Astrocyte (in vitro differentiated cells and primary cell): ENCODE measurements around the gene APBA2. TPM values are rescaled to one million over a fixed set of nuclear protein-coding genes. Genes with fewer than 3 reads are reported as not detected.
A peak's percentile ranks its signal among the peaks of the same experiment; 100 is the strongest.

ENCODE experiments used
- DNase-seq: peaks from one replicate; pipeline ENCODE4 v3.0.0-alpha.2; 2010; ENCODE audit warnings: low read depth
- FAIRE-seq: peaks from 2 replicates; lab custom pipeline; 2011; peaks lifted over from hg19 to GRCh38; lab: Jason Lieb, UNC
- H2AFZ ChIP-seq: 2 replicates; pipeline ENCODE4 v1.6.0; 2012; ENCODE audit warnings: low read depth, low read length, inconsistent platforms
- H3K27ac ChIP-seq: 2 replicates; pipeline ENCODE4 v1.5.1; 2011; ENCODE audit warnings: low read depth, low read length, inconsistent platforms
- H3K27me3 ChIP-seq: 2 replicates; pipeline ENCODE4 v1.6.0; 2011; ENCODE audit warnings: low read length, inconsistent platforms; ENCODE audit not compliant: insufficient read depth
- H3K36me3 ChIP-seq: 2 replicates; pipeline ENCODE4 v1.5.1; 2011; ENCODE audit warnings: low read length, inconsistent platforms; ENCODE audit not compliant: insufficient read depth
- H3K4me1 ChIP-seq: 2 replicates; pipeline ENCODE4 v1.5.1; 2011; ENCODE audit warnings: low read length, inconsistent platforms; ENCODE audit not compliant: insufficient read depth
- H3K4me2 ChIP-seq: 2 replicates; pipeline ENCODE4 v1.6.0; 2012; ENCODE audit warnings: low read length, inconsistent platforms
- H3K4me3 ChIP-seq: 2 replicates; pipeline ENCODE4 v1.5.1; 2011; ENCODE audit warnings: low read depth, mild to moderate bottlenecking, low read length, inconsistent platforms; ENCODE audit not compliant: insufficient read depth
- H3K79me2 ChIP-seq: 2 replicates; pipeline ENCODE4 v1.6.0; 2012; ENCODE audit warnings: mild to moderate bottlenecking, low read length, inconsistent platforms; ENCODE audit not compliant: insufficient read depth
- H3K9ac ChIP-seq: 2 replicates; pipeline ENCODE4 v1.6.0; 2012; ENCODE audit warnings: mild to moderate bottlenecking, low read length, inconsistent platforms
- H3K9me3 ChIP-seq: 2 replicates; pipeline ENCODE4 v1.5.1; 2012; ENCODE audit warnings: low read depth, mild to moderate bottlenecking, low read length, inconsistent platforms; ENCODE audit not compliant: insufficient read depth
- H4K20me1 ChIP-seq: 2 replicates; pipeline ENCODE4 v1.6.0; 2012; ENCODE audit warnings: low read length, inconsistent platforms; ENCODE audit not compliant: insufficient read depth
- H3K27ac Mint-ChIP-seq: one replicate; pipeline ENCODE4 v1.8.0; 2021; ENCODE audit warnings: mild to moderate bottlenecking, mixed read lengths; ENCODE audit not compliant: unreplicated experiment
- H3K27me3 Mint-ChIP-seq: one replicate; pipeline ENCODE4 v1.8.0; 2021; ENCODE audit warnings: low read depth, mixed read lengths; ENCODE audit not compliant: unreplicated experiment
- H3K36me3 Mint-ChIP-seq: one replicate; pipeline ENCODE4 v1.8.0; 2021; ENCODE audit warnings: low read depth, mixed read lengths; ENCODE audit not compliant: unreplicated experiment
- H3K4me1 Mint-ChIP-seq: one replicate; pipeline ENCODE4 v1.8.0; 2021; ENCODE audit warnings: low read depth, mixed read lengths; ENCODE audit not compliant: unreplicated experiment
- H3K4me3 Mint-ChIP-seq: one replicate; pipeline ENCODE4 v1.8.0; 2021; ENCODE audit warnings: mild to moderate bottlenecking, moderate library complexity, mixed read lengths; ENCODE audit not compliant: unreplicated experiment
- H3K9me3 Mint-ChIP-seq: one replicate; pipeline ENCODE4 v1.8.0; 2021; ENCODE audit warnings: mild to moderate bottlenecking, mixed read lengths; ENCODE audit not compliant: unreplicated experiment
- EZH2 ChIP-seq: IDR thresholded peaks from 2 replicates; pipeline ENCODE4 v1.6.1; 2012; ENCODE audit warnings: mild to moderate bottlenecking, low read length, inconsistent platforms; ENCODE audit not compliant: insufficient read depth
- total RNA-seq: library from RNA; stranded (reverse); gene quantifications from 2 replicates; pipeline ENCODE4 v1.2.1, GENCODE V29; 2021
- TF ChIP-seq, protein P1 (sequence below): IDR thresholded peaks from 2 replicates; pipeline ENCODE4 v1.5.1; 2011; ENCODE audit warnings: low read depth, mild to moderate bottlenecking, inconsistent platforms, low read length, moderate library complexity; ENCODE audit not compliant: insufficient read depth

APBA2 gene
- total RNA-seq, 1 donor from 2014 or later: 15.2 TPM

DNA sequence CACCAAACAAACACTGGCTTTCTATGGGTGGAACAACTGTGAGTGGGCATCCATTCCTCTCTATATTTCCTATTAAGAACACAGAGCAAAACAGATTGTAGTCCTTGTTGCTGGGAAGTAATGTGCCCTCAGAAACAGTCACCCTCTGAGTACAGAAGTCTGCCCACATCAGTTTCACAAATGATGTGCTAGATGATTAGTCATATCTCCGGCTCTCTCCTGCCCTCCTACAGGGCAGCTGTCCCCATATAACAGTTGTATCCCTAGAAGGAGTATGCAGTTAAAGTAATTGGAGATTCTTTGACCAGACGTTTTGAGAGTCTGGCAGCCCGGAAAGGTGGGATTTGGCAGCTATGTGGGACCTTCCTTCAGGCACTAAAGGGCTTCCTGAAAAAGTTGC is 159.9 kb downstream of the APBA2 start:
- FAIRE-seq: no peak
- Mint-ChIP-seq H3K36me3 (no peaks in the 10 kb centered on the region), H3K4me1 (peaks cover 31% of the 10 kb centered on the region), H3K27me3 (no peaks in the 10 kb centered on the region), H3K27ac (peak overlapping the region; percentile 58), H3K4me3 (no peak overlapping the region), H3K9me3 (no peaks in the 10 kb centered on the region)
- H3K4me3 ChIP-seq: no peak overlapping the region
- no peak for TF ChIP-seq EZH2
- TF ChIP-seq, protein P1, sequence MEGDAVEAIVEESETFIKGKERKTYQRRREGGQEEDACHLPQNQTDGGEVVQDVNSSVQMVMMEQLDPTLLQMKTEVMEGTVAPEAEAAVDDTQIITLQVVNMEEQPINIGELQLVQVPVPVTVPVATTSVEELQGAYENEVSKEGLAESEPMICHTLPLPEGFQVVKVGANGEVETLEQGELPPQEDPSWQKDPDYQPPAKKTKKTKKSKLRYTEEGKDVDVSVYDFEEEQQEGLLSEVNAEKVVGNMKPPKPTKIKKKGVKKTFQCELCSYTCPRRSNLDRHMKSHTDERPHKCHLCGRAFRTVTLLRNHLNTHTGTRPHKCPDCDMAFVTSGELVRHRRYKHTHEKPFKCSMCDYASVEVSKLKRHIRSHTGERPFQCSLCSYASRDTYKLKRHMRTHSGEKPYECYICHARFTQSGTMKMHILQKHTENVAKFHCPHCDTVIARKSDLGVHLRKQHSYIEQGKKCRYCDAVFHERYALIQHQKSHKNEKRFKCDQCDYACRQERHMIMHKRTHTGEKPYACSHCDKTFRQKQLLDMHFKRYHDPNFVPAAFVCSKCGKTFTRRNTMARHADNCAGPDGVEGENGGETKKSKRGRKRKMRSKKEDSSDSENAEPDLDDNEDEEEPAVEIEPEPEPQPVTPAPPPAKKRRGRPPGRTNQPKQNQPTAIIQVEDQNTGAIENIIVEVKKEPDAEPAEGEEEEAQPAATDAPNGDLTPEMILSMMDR: no peak
- H3K9ac ChIP-seq: no peak overlapping the region
- H4K20me1 ChIP-seq: no peaks in the 10 kb centered on the region
- no peak overlapping the region for H2AFZ ChIP-seq
- H3K27ac ChIP-seq: no peak overlapping the region
- peak; percentile 68 for DNase-seq
- H3K4me1 ChIP-seq: peaks cover 31% of the 10 kb centered on the region
- no peaks in the 10 kb centered on the region for H3K36me3 ChIP-seq
- H3K9me3 ChIP-seq: no peaks in the 10 kb centered on the region
- peak overlapping the region; percentile 27 for H3K4me2 ChIP-seq
- no peaks in the 10 kb centered on the region for H3K79me2 ChIP-seq
- H3K27me3 ChIP-seq: no peaks in the 10 kb centered on the region

DNA sequence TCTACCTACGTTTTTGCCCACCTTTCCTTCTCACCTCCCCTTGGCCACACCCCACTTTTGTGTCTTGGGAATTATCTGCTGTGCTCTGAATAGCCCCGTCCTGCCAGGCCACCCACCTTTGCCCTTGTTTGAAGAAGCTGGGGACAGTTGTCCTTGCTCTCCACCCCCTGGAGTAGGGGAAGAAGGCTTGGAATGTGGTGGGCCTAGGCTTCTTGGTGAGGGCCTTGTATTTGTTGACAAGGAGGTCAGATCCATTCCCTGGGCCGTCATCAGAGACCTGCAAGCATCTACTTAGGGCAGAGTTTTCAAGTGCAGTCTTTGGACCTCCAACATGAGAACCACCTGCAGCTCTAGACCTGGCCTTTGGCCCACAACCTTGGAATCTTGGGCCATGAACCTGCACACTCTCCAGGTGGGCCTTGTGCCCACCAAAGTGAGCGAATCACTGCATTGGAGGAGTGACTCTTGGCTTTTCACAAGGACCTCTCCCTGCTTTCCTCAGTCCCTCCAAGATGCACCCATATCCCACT is 160.6 kb downstream of the APBA2 start:
- Histone ChIP-seq H3K4me2 (no peak overlapping the region), H3K4me3 (no peak overlapping the region), H3K9me3 (no peaks in the 10 kb centered on the region), H2AFZ (no peak overlapping the region), H3K36me3 (no peaks in the 10 kb centered on the region), H3K27me3 (no peaks in the 10 kb centered on the region), H4K20me1 (no peaks in the 10 kb centered on the region), H3K9ac (no peak overlapping the region), H3K27ac (no peak overlapping the region), H3K4me1 (peaks cover 31% of the 10 kb centered on the region), H3K79me2 (no peaks in the 10 kb centered on the region)
- no peaks in the 10 kb centered on the region for H3K27me3 Mint-ChIP-seq
- H3K36me3 Mint-ChIP-seq: no peaks in the 10 kb centered on the region
- DNase-seq (no peak), FAIRE-seq (no peak)
- no peaks in the 10 kb centered on the region for H3K9me3 Mint-ChIP-seq
- peak overlapping the region; percentile 26 for H3K27ac Mint-ChIP-seq
- no peak for TF ChIP-seq EZH2
- TF ChIP-seq, protein P1: no peak
- H3K4me3 Mint-ChIP-seq: no peak overlapping the region
- H3K4me1 Mint-ChIP-seq: peaks cover 36% of the 10 kb centered on the region

DNA sequence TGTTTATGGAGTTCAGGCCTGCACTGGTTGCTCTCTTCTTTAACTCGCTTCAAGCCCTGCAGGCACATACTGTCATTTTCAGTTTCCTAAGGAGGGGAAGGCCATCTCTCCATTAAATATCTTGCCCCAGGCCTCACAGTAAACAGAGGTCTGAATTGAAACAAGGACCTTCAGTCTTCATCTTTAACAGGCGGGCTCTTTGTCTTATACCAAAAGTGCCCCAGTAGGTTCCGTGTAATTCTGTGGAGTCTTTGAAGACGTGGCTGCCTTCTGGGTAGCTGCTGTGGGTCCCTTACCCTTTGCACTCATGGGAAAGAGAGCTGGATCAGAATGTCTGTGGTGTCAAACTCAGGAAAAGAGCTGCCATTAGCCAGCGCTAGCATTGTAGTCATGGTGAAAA is 161.2 kb downstream of the APBA2 start:
- peaks cover 31% of the 10 kb centered on the region for H3K4me1 ChIP-seq
- no peak for DNase-seq
- no peaks in the 10 kb centered on the region for H4K20me1 ChIP-seq
- H3K4me3 Mint-ChIP-seq: no peak overlapping the region
- no peak for FAIRE-seq
- H3K9me3 ChIP-seq: no peaks in the 10 kb centered on the region
- H3K27ac ChIP-seq: no peak overlapping the region
- H2AFZ ChIP-seq: no peak overlapping the region
- no peaks in the 10 kb centered on the region for H3K27me3 ChIP-seq
- H3K9ac ChIP-seq: no peak overlapping the region
- H3K9me3 Mint-ChIP-seq: no peaks in the 10 kb centered on the region
- peak overlapping the region; percentile 10 for H3K27ac Mint-ChIP-seq
- no peak for TF ChIP-seq EZH2
- TF ChIP-seq, protein P1: no peak
- H3K4me2 ChIP-seq: no peak overlapping the region
- H3K36me3 ChIP-seq: no peaks in the 10 kb centered on the region
- no peak overlapping the region for H3K4me3 ChIP-seq
- H3K27me3 Mint-ChIP-seq: no peaks in the 10 kb centered on the region
- H3K4me1 Mint-ChIP-seq: peaks cover 39% of the 10 kb centered on the region
- no peaks in the 10 kb centered on the region for H3K36me3 Mint-ChIP-seq
- H3K79me2 ChIP-seq: no peaks in the 10 kb centered on the region
